ENCODE results near the gene SEBOX. TPM values are rescaled to one million over a fixed set of nuclear protein-coding genes. Genes with fewer than 3 reads are reported as not detected.

SEBOX gene
- total and polyA plus RNA-seq, 2 donors (not counting 1 experiment from before 2014, with no cell fraction given), result not detected

- H3K4me3 ChIP-seq (ENCODE audit: control extremely low read depth in 1 of 5, extremely low read depth in 1 of 5, insufficient read depth in 1 of 5, low read depth in 2 of 5, low read length in 4 of 5), result no peak overlapping the region
- 78% methylated on average over 1 of the region's 1 CpG for WGBS (ENCODE audit: insufficient coverage)
- no peak overlapping the region for H3K27ac ChIP-seq (ENCODE audit: low read length in 2 of 2)
- intact Hi-C loops (cut with micrococcal nuclease), result no loop called here
- Mint-ChIP-seq H3K4me1 (peaks cover 33% of the 10 kb centered on the region), H3K4me3 (peak overlapping the region; percentile 93), H3K27me3 (no peaks in the 10 kb centered on the region), H3K9me3 (ENCODE audit: insufficient read depth) (no peaks in the 10 kb centered on the region), H3K27ac (no peak overlapping the region)
- peaks cover 0 to 33% of the 10 kb centered on the region in 2 experiments for H3K36me3 ChIP-seq (replicated peaks in 1 of 2; ENCODE audit: control extremely low read depth in 1 of 2, control insufficient read depth in 1 of 2, extremely low read depth in 1 of 2, insufficient read depth in 2 of 2, low read length in 1 of 2)
- no peaks in the 10 kb centered on the region for H3K9me3 ChIP-seq (ENCODE audit: control extremely low read depth in 1 of 3, control insufficient read depth in 2 of 3, insufficient read depth in 1 of 3, low read length in 2 of 3)
- ChIA-PET POLR2A (no interaction called here), CTCF (interaction anchor here (0.6 kb wide), 1 partner anchor 1191 kb away, joined by 5 read pairs; no protein-coding TSS in a partner anchor)
- H3K79me2 ChIP-seq (ENCODE audit: control insufficient read depth, insufficient read depth, low read length), result peaks cover 61% of the 10 kb centered on the region
- peaks cover 19% of the 10 kb centered on the region for H4K20me1 ChIP-seq (ENCODE audit: control insufficient read depth, insufficient read depth, low read length, poor library complexity, severe bottlenecking)
- H2AFZ ChIP-seq (ENCODE audit: insufficient read depth, low read depth, low read length, poor library complexity, severe bottlenecking), result no peak overlapping the region
- H3K27me3 ChIP-seq (replicated peaks in 1 of 4; ENCODE audit: control extremely low read depth in 1 of 4, control insufficient read depth in 3 of 4, insufficient read depth in 4 of 4, low read length in 3 of 4), result no peaks in the 10 kb centered on the region
- no peak overlapping the region for H3K4me2 ChIP-seq (replicated peaks; ENCODE audit: low read depth, low read length, poor library complexity, severe bottlenecking)
- peaks cover 19 to 24% of the 10 kb centered on the region in 2 donors for H3K4me1 ChIP-seq (ENCODE audit: control insufficient read depth in 2 of 2, insufficient read depth in 2 of 2, low read length in 2 of 2)
- ATAC-seq (ENCODE audit: low read depth), result no peak
- TF ChIP-seq CTCF (IDR thresholded peaks at IDR 0.05) (no peak), EZH2 (IDR thresholded peaks at IDR 0.05; ENCODE audit: borderline replicate concordance, insufficient read depth, low read depth, low read length, poor library complexity, severe bottlenecking) (no peak)
- no peak overlapping the region for H3K9ac ChIP-seq (ENCODE audit: low read length)
- no peak for DNase-seq
Observed at GRCh38 chr17:28333083-28333746, 31.8 kb downstream of the SEBOX start.

GRCh38 chr17:28331891-28332420 is 33.0 kb downstream of the SEBOX start:
- POLR2A ChIA-PET, result no interaction called here

More at GRCh38 chr17:28331891-28332420, 33.0 kb downstream of the SEBOX start:
- H3K36me3 ChIP-seq (replicated peaks in 1 of 2; ENCODE audit: control extremely low read depth in 1 of 2, control insufficient read depth in 1 of 2, extremely low read depth in 1 of 2, insufficient read depth in 2 of 2, low read length in 1 of 2), result peaks cover 0 to 44% of the 10 kb centered on the region in 2 experiments
- TF ChIP-seq CTCF (IDR thresholded peaks at IDR 0.05) (no peak), EZH2 (IDR thresholded peaks at IDR 0.05; ENCODE audit: borderline replicate concordance, insufficient read depth, low read depth, low read length, poor library complexity, severe bottlenecking) (no peak)
- H2AFZ ChIP-seq (ENCODE audit: insufficient read depth, low read depth, low read length, poor library complexity, severe bottlenecking), result no peak overlapping the region
- H3K9ac ChIP-seq (ENCODE audit: low read length), result no peak overlapping the region
- H3K27me3 ChIP-seq (replicated peaks in 1 of 4; ENCODE audit: control extremely low read depth in 1 of 4, control insufficient read depth in 3 of 4, insufficient read depth in 4 of 4, low read length in 3 of 4), result no peaks in the 10 kb centered on the region
- Mint-ChIP-seq H3K27me3 (no peaks in the 10 kb centered on the region), H3K4me1 (peaks cover 30% of the 10 kb centered on the region), H3K9me3 (ENCODE audit: insufficient read depth) (no peaks in the 10 kb centered on the region), H3K4me3 (no peak overlapping the region), H3K27ac (peak overlapping the region; percentile 37)
- peaks cover 19 to 24% of the 10 kb centered on the region in 2 donors for H3K4me1 ChIP-seq (ENCODE audit: control insufficient read depth in 2 of 2, insufficient read depth in 2 of 2, low read length in 2 of 2)
- WGBS (ENCODE audit: insufficient coverage), result 100% methylated on average over 3 of the region's 6 CpGs
- no peak overlapping the region for H3K4me2 ChIP-seq (replicated peaks; ENCODE audit: low read depth, low read length, poor library complexity, severe bottlenecking)
- ATAC-seq (ENCODE audit: low read depth) (no peak), DNase-seq (no peak)
- no peaks in the 10 kb centered on the region for H3K9me3 ChIP-seq (ENCODE audit: control extremely low read depth in 1 of 3, control insufficient read depth in 2 of 3, insufficient read depth in 1 of 3, low read length in 2 of 3)
- H4K20me1 ChIP-seq (ENCODE audit: control insufficient read depth, insufficient read depth, low read length, poor library complexity, severe bottlenecking), result peaks cover 14% of the 10 kb centered on the region
- no peak overlapping the region for H3K4me3 ChIP-seq (ENCODE audit: control extremely low read depth in 1 of 5, extremely low read depth in 1 of 5, insufficient read depth in 1 of 5, low read depth in 2 of 5, low read length in 4 of 5)
- H3K27ac ChIP-seq (ENCODE audit: low read length in 2 of 2), result no peak overlapping the region
- H3K79me2 ChIP-seq (ENCODE audit: control insufficient read depth, insufficient read depth, low read length), result peaks cover 49% of the 10 kb centered on the region
- CTCF ChIA-PET, result interaction anchor here (1.1 kb wide), 1 partner anchor 85 kb away, joined by 3 read pairs; no protein-coding TSS in a partner anchor
- intact Hi-C loops (cut with micrococcal nuclease), result no loop called here

Data from B cell (primary cell).